Suprapubic skin (tissue), 4 donors: ENCODE measurements around the gene COL5A1.

ENCODE experiments used
- CTCF ChIP-seq, 2 donors: fragments of 200-600 bp in 1 of 2; fragments of 450-650 bp in 1 of 2; sonication (generic) in 1 of 2; IDR thresholded peaks; one replicate each; pipeline ENCODE4 v1.5.1; 2016 to 2019; ENCODE audit warnings: antibody characterized with exemption in 2 of 2, mild to moderate bottlenecking in 1 of 2, moderate library complexity in 1 of 2
- POLR2A ChIP-seq, 2 donors: fragments of 450-650 bp; IDR thresholded peaks; one replicate each; pipeline ENCODE4 v1.6.1; 2017; ENCODE audit warnings: antibody characterized with exemption in 2 of 2, mild to moderate bottlenecking in 2 of 2, moderate library complexity in 2 of 2
- POLR2AphosphoS5 ChIP-seq, 3 donors: sonication (generic); formaldehyde crosslinking; IDR thresholded peaks; one replicate each; pipeline ENCODE4 v1.6.1; 2017; ENCODE audit warnings: antibody characterized with exemption in 3 of 3

GRCh38 chr9:134686896-134687295, 45.3 kb downstream of the COL5A1 start:
- no peak for TF ChIP-seq POLR2A (IDR thresholded peaks at IDR 0.05)
- TF ChIP-seq POLR2AphosphoS5 (IDR thresholded peaks at IDR 0.05), result no peak
- no peak for TF ChIP-seq CTCF (IDR thresholded peaks at IDR 0.05)
